HEK293T (cell line): ENCODE data around the gene CACNA1E.

ENCODE experiments used
- CTCF ChIA-PET: fragments of 350-600 bp; formaldehyde crosslinking; extraction: SDS; loops from one replicate; lab custom pipeline; 2021; ENCODE audit warnings: antibody characterized with exemption, inconsistent platforms; lab: Yijun Ruan, JAX
- POLR2A ChIA-PET: fragments of 350-600 bp; formaldehyde crosslinking; extraction: SDS; loops from one replicate; lab custom pipeline; 2020; ENCODE audit warnings: antibody characterized with exemption, inconsistent platforms; lab: Yijun Ruan, JAX
- DNase-seq: peaks from one replicate; pipeline ENCODE4 v3.0.0; 2012; ENCODE audit warnings: mixed read lengths; ENCODE audit errors: extremely low spot score
- ARNT ChIP-seq: fragments of 450-650 bp; IDR thresholded peaks from 2 replicates; pipeline ENCODE4 v1.6.1; 2017; ENCODE audit warnings: mild to moderate bottlenecking
- BHLHE40 ChIP-seq: fragments of 450-650 bp; IDR thresholded peaks from 2 replicates; pipeline ENCODE4 v1.6.1; 2016; ENCODE audit warnings: mild to moderate bottlenecking, moderate library complexity, borderline replicate concordance
- CTBP1 ChIP-seq: fragments of 450-650 bp; IDR thresholded peaks from 2 replicates; pipeline ENCODE4 v1.6.1; 2016; ENCODE audit warnings: borderline replicate concordance
- ELF4 ChIP-seq: fragments of 450-650 bp; IDR thresholded peaks from 2 replicates; pipeline ENCODE4 v1.6.1; 2017; ENCODE audit warnings: antibody characterized with exemption
- FOXA1 ChIP-seq: fragments of 450-650 bp; IDR thresholded peaks from 2 replicates; pipeline ENCODE4 v1.6.1; 2016; ENCODE audit warnings: mild to moderate bottlenecking
- FOXK2 ChIP-seq: fragments of 450-650 bp; IDR thresholded peaks from 2 replicates; pipeline ENCODE4 v1.6.1; 2016; ENCODE audit warnings: mild to moderate bottlenecking
- FOXM1 ChIP-seq: fragments of 450-650 bp; IDR thresholded peaks from 2 replicates; pipeline ENCODE4 v1.6.1; 2017; ENCODE audit warnings: mild to moderate bottlenecking, borderline replicate concordance
- HDGF ChIP-seq: fragments of 450-650 bp; IDR thresholded peaks from 2 replicates; pipeline ENCODE4 v1.6.1; 2017; ENCODE audit warnings: antibody characterized with exemption, borderline replicate concordance
- L3MBTL2 ChIP-seq: fragments of 450-650 bp; conservative IDR thresholded peaks from 2 replicates; pipeline ENCODE4 v1.6.1; 2016; ENCODE audit warnings: mild to moderate bottlenecking
- LEF1 ChIP-seq: fragments of 450-650 bp; IDR thresholded peaks from 2 replicates; pipeline ENCODE4 v1.6.1; 2017; ENCODE audit warnings: mild to moderate bottlenecking, borderline replicate concordance
- NFRKB ChIP-seq: fragments of 450-650 bp; IDR thresholded peaks from 2 replicates; pipeline ENCODE4 v1.6.1; 2016; ENCODE audit warnings: mild to moderate bottlenecking, moderate library complexity
- SP1 ChIP-seq: fragments of 450-650 bp; IDR thresholded peaks from 2 replicates; pipeline ENCODE4 v1.6.1; 2017
- SUZ12 ChIP-seq: fragments of 450-650 bp; IDR thresholded peaks from 2 replicates; pipeline ENCODE4 v1.6.1; 2016; ENCODE audit warnings: mild to moderate bottlenecking
- TARDBP ChIP-seq: fragments of 450-650 bp; IDR thresholded peaks from 2 replicates; pipeline ENCODE4 v1.6.1; 2016
- ZNF384 ChIP-seq: fragments of 450-650 bp; IDR thresholded peaks from 2 replicates; pipeline ENCODE4 v1.6.1; 2016
- TF ChIP-seq, protein P1 (sequence below): fragments of 450-650 bp; IDR thresholded peaks from 2 replicates; pipeline ENCODE4 v1.6.1; 2016

CACNA1E gene

DNA sequence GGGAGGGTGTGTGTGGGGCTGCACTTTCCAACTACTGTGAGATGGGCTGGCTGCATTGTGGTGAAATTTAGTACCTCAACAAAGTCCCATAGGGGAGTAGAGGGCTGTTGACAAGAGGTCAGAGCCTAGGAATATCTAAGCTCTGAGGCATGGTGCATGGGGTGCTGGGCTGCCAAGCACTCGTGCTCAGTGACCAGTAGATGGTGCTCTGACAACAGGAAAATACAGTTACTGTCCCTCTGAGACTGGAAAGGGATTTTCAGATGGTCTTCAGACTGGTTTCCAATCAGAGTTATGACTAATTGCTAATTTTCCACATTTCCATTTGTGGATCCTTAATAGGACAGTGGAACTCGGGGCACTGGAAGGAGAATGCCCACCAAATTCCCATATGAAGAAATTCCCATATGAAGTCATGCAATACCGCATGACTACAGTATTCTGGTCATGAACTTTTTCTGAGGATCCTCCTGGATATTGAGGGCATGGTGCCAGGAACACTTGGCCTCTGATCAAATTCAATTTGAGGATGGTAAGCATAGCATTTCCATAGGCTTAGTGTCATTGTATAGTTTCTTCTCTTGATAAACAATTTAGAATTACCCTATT lies 4.1 kb upstream of the CACNA1E start:
- peak; percentile 79 for DNase-seq
- POLR2A ChIA-PET, result no interaction called here
- CTCF ChIA-PET, result interaction anchor here (0.7 to 3.3 kb wide), 11 partner anchors 18 to 603 kb away, joined by 3 to 19 read pairs (median 3); no protein-coding TSS in a partner anchor

DNA sequence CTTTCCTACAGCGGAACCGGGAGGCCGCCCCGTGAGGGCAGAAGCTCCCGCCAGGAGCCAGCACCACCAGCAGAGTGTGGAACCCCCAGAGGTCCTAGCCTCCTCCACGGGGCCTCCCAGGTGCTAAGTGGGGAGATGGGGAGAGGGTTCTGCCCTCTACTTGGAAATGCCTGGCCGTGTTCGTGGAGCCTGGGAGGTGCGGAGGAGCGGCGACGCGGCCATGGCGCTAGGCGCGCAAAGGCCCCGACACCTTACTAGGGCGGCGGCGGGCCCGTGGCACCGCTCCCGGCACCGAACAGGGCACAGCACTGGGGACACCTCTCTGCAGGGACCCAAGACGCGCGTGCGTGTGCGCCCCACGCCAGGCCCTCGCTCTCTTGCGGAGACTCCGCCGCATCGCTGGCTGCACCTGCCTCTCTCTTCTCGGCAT lies 1.3 kb upstream of the CACNA1E start:
- CTCF ChIA-PET, result interaction anchor here (1.1 kb wide), 1 partner anchor 455 kb away, joined by 3 read pairs; no protein-coding TSS in a partner anchor
- no peak for TF ChIP-seq TARDBP
- no peak for TF ChIP-seq FOXK2
- no peak for TF ChIP-seq SP1
- no peak for TF ChIP-seq FOXM1
- TF ChIP-seq SUZ12, result no peak
- no peak for TF ChIP-seq HDGF
- TF ChIP-seq BHLHE40, result no peak
- TF ChIP-seq NFRKB, result no peak
- TF ChIP-seq FOXA1, result no peak
- no peak for TF ChIP-seq LEF1
- TF ChIP-seq ELF4, result no peak
- TF ChIP-seq, protein P1, sequence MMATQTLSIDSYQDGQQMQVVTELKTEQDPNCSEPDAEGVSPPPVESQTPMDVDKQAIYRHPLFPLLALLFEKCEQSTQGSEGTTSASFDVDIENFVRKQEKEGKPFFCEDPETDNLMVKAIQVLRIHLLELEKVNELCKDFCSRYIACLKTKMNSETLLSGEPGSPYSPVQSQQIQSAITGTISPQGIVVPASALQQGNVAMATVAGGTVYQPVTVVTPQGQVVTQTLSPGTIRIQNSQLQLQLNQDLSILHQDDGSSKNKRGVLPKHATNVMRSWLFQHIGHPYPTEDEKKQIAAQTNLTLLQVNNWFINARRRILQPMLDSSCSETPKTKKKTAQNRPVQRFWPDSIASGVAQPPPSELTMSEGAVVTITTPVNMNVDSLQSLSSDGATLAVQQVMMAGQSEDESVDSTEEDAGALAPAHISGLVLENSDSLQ, result no peak
- no peak for TF ChIP-seq CTBP1
- no peak for TF ChIP-seq ZNF384
- no peak for TF ChIP-seq L3MBTL2
- TF ChIP-seq ARNT, result no peak
- DNase-seq, result no peak
- POLR2A ChIA-PET, result no interaction called here

More for the DNA sequence above, 4.1 kb upstream of the CACNA1E start:
- TF ChIP-seq CTBP1, result no peak
- no peak for TF ChIP-seq FOXM1
- no peak for TF ChIP-seq FOXA1
- no peak for TF ChIP-seq LEF1
- TF ChIP-seq SP1, result no peak
- no peak for TF ChIP-seq NFRKB
- TF ChIP-seq TARDBP, result no peak
- TF ChIP-seq ZNF384, result no peak
- no peak for TF ChIP-seq HDGF
- TF ChIP-seq BHLHE40, result no peak
- no peak for TF ChIP-seq L3MBTL2
- TF ChIP-seq ELF4, result no peak
- no peak for TF ChIP-seq ARNT
- no peak for TF ChIP-seq FOXK2
- no peak for TF ChIP-seq SUZ12
- TF ChIP-seq, protein P1, result no peak

DNA sequence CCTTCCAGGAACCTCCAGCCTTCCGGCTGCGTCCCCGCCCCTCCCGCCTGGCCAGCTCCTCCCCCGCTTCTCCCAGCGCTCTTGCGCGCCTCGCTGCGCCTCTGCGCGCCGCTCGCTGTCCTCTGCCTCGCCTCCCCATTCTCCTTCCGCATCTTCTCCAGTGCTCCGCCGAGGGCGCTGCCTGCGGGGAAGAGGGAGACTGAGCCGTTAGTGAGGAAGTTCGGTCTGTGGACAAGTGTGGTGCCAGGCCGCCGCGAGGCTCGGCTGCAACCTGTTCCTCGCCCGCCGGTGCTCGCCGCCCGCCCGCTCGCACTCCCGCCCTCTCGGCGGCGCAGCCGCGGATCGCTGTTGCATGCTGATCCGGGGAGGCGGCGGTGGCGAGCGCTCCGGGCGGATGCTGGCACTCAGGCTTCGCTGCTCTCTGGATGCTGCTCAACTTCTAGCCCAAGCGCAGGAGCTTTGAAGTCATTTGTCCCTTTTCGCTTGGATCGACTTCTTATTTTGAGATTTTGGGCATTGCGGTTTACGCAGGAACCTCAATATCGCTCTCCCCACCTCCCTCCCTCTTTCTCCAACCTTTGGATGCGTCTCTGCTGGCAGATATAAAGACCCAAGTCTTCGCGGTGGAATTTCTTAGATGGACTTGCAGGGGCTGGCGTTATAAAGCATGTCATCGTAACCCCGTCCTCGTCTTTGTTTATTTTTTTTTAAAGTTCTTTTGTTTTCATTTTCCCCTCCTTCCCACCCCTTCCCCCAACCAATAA lies 614 bp upstream of the CACNA1E start:
- TF ChIP-seq ELF4 (no peak), CTBP1 (no peak), L3MBTL2 (peak; percentile 72), BHLHE40 (no peak), ARNT (no peak)
- CTCF ChIA-PET, result interaction anchor here (1.3 kb wide), 1 partner anchor 598 kb away, joined by 4 read pairs; no protein-coding TSS in a partner anchor
- POLR2A ChIA-PET, result no interaction called here
- DNase-seq, result peak; percentile 81

DNA sequence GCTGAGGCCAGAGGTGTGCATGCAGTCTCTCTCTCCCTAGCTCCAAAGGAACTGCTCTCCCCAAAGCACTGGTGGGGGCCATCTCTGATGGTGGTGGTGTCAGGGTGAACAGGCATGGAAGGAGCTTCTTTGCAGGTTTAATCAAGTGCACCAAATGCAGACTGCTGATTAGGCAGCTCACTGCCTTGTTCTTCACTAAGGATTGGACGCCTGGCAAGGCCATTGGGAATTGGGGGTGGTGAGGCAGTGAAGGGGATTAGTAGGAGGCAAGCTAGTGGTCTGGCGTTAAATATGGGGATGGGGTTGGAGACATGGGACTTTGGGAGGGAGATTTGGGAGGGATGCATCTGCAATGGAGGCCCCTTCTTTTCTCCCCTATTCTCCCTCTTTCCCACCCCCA lies 1.5 kb downstream of the CACNA1E start:
- ChIA-PET POLR2A (no interaction called here), CTCF (no interaction called here)
- no peak for DNase-seq
- TF ChIP-seq NFRKB, result no peak
- TF ChIP-seq TARDBP, result no peak
- TF ChIP-seq CTBP1, result no peak
- TF ChIP-seq FOXK2, result no peak
- no peak for TF ChIP-seq ZNF384
- TF ChIP-seq SUZ12, result no peak
- no peak for TF ChIP-seq L3MBTL2
- TF ChIP-seq HDGF, result no peak
- no peak for TF ChIP-seq ELF4
- TF ChIP-seq LEF1, result no peak
- no peak for TF ChIP-seq FOXM1
- no peak for TF ChIP-seq ARNT
- TF ChIP-seq BHLHE40, result no peak
- no peak for TF ChIP-seq FOXA1
- TF ChIP-seq SP1, result no peak
- TF ChIP-seq, protein P1, result no peak

DNA sequence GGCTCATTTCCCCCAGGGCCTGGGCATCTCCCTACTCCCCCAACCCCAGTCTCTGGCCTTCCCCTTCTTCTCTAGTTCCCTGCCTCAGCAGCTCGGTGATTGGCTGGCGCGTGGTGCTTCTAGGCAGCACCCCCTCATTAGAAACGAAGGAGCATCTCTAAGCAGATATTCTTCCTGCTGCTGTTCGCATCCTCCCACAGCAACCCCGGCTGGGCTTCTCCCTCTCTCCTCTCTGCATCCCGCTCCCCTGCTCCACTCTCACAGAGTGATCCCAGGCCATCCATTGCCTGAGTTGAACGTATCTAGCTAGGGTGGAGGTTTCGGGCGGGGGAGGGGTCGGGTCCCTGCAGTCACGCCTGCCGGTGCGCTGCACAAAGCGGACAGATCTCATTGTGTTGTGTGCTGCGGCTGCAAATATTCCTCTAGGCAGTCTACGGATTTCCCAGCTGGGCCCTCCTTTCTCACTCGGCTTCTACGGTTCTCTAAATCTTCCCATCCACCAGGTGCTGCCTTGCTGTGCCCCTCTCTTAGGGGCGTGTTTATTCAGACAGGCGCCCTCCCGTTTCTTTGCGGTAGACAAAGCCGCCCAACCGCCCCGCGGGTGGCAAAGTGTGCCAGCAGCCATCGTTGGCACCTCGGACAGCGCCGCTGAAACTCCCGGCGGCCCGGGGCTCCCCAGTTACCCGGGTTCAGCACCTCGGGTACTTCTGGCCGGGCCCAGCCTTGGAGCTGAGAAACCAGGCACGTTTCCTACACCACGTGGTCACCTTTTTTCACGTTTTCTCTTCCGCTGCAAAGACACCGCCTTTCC lies 2.2 kb downstream of the CACNA1E start:
- DNase-seq, result no peak
- no peak for TF ChIP-seq SUZ12
- no peak for TF ChIP-seq FOXA1
- no peak for TF ChIP-seq BHLHE40
- no peak for TF ChIP-seq CTBP1
- no peak for TF ChIP-seq L3MBTL2
- no peak for TF ChIP-seq FOXM1
- TF ChIP-seq SP1, result no peak
- TF ChIP-seq, protein P1, result no peak
- TF ChIP-seq ZNF384, result no peak
- TF ChIP-seq LEF1, result no peak
- no peak for TF ChIP-seq NFRKB
- TF ChIP-seq ELF4, result no peak
- POLR2A ChIA-PET, result no interaction called here
- CTCF ChIA-PET, result no interaction called here
